HG03039 (cell line): ENCODE results near the gene CD63.

ENCODE experiments used
- ATAC-seq: cut with Tn5 transposase; IDR thresholded peaks from one replicate; pipeline ENCODE4 v1.9.1; 2021; ENCODE audit warnings: mild to moderate bottlenecking, moderate library complexity; ENCODE audit not compliant: unreplicated experiment

CD63 gene

DNA sequence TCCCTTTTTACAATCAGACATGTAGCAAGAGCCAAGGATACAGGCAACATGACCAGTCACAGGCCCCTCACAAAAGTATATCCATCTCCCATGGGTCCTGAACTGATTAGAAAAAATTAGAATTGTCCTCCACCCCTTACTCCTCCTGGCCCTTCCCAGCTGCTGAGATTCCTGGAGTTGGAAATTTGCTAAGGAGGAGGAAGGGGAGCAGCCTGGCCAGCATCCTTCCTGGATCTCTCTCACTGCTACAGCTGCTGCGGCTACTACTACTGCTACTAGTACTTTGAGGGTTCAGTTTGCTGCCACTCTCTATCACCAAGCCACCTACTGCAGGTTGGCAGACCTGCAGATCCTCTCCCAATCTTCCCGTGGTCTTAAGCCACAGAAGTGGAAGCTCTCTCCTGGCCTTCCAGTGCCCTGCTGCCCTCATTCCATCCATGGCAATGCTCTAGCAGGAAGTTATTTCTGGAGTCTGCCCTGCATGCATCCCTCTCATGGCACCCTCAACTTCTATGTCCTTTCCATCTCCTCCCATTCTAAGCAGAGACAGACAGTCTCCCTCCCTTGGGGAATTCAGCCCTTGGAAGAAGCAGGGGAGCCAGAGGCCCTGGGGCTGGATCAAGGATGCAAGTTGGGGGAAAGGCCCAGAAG is 22.1 kb downstream of the CD63 start:
- ATAC-seq = no peak

DNA sequence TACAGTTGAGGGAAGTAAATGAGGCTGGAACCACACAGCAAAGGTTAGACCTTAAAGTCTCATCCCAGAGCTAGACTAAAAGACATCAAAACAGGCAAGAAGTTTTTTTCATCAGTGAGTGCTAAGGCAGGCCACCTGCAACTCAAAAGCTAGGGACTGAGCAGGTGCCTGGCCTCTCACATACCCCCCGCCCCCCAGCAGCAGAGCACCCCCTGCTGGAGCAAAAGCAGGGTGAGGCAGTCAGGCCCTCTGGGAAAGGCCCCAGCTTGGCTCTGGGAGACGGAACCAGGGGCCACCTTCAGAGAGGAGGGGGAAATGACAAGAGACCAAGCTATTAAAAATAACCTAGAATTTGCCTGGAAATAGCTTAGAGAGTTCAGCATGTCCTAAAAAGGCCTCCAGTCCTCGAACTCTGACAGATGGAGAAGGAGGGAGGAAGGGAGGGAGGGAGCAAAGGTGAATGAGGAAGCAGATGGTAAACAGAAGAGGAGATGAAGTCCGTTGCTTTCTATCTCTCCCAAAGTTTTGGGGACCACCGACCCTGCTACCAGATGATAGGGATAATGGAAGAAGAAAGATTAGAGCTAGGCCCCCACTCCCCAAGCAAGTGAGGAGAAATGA is 22.9 kb downstream of the CD63 start:
- ATAC-seq = no peak

DNA sequence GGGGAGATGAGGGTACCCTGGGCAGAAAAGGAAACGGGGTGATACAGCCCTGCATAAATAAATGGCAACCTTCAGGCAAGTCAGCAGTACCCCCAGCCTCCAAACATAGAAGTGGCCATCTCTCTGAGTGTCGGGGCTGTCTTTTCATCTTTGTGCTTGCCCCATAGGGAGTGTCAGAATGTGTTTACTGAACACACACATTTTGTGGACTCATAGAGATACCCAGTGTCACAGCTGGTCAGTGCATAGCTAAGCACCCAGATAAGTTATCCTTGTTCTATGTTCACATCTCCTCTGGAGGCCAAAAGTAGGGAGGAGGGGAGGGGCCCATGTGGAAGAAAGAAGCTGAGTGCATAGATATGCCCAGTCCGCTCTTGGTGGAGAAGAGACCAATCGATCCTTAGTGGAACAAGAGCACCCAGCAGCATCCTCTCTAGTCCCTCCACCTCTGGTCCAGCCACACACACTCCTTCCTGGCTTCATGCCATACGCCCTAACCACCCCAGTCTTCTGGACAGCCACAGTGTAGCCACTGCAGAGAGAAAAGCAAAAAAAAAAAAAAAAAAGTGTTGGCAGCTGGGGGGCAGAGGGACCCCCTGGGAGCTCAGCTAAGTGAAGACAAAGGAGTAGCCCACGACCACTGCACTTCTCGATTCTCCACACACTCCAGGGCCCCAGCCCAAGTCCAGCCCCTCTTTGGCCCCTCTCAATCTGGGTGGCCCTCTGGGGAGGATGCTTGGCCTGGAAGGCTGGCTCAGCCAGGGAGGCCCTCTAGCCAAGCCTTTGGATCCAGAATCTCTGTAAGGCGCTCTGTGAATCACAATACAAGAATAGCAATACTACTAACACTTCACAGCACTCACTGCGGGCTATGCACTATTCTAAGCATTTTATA is 23.7 kb downstream of the CD63 start:
- ATAC-seq = no peak

DNA sequence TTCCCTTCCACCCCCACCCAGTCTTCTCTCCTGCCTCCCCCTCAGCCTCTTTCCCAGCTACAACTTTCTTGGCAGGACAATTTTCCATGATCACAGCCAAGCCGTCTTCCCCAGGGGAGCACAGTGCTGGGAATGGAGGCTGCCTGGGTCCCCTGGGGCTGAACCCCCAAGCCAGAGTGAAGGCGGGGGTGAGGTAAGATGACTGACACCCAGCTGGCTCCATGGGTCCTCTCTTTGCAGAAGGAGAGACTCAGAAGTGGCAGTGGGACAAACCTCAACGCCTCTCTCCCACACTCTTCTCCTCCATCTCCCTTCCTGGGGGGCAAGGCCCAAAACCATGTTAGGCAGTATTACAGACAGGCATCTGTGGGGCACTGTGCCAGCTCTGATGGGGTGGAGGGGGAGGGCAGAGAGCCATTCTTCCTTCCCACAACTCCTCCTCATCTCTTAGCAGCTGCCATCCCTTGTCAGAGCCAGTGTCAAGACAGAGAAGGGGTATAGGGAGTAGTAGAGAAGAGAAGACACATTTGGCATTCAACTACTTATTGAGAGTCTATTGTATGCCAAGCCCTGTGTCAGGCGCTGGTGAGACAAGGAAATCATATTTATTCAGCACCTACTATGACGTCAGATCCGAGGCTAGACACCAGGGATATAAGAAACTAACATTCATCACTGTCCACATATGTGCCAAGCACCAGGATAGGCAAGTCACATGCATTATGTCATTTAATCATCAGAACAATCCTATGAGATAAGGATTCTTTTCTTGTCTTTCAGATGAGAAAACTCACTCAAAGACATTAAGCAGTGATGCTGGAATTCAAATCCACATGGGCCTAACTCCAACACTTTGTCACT is 24.7 kb downstream of the CD63 start:
- no peak for ATAC-seq

DNA sequence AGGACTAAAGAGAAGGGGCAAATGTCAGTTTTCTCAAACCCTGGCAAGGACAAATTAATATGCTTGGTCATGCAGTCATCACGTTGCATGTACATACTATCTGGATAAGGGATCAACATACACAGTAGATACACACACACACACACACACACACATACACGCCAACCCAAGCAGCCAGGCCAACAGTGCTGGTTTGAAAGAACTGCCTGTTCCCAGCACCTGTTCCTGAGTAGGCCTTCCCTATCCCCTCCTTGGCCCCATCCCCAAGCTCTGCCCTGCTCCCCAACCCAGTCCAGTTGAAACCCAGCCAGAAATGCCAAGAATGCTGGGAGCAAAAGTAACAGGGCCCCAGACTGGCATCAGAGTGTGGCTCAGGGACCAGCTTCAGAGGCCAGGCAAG is 25.5 kb downstream of the CD63 start:
- no peak for ATAC-seq

DNA sequence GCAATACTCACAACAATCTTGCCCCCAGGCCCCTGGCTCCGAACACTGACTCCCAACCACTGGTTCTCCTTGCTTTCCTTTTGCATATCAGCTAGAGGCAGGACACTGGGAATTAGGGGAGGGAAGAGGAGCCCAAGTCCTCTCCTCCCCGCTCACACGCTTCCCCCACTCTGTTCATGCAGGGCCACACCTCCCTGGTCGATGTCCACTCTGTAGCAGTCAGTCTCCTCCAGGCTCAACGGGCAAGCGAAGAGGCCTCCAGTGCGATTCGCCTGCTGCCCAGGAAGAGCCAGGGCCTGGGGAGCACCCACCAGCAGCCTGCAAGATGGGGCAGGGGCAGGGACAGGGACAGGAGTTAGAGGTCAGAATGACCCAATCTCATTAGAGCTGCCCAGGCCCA is 25.9 kb downstream of the CD63 start:
- no peak for ATAC-seq

DNA sequence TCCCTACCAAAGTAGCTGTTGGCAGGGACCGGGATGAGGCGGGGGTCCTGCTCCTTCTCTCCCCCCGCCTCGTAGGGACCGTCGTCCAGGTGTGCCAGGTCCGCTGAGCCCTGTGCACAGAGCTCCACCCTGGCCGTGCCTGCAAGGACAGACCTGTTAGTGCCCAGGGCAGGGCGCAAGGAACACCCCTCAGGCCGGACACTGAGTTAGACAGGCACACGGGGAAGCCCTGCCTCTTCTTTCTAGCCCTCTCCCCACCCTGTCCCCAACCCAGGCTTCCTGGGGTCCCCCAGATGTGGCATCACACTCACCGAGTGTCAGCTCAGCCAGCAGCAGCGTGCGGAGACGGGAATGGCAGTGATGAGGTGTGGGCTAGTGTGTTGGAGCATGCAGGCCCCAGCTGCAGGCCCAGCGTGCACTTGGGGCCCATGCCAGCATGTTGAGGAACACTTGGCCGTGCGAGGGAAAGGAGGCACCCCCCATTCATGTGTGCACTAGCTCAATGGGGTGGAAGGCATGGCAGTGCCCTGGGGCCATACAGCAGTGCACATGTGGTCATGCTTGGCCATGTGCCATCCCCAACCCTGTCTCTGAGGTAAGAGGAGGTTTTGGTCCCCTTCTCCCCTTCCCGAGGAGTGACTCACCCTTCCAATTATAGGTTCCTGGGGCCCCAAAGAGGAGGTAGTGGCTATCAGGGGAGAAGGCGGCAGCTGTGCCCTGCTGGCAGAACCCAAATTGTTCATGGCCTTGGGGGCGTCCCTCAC is 28.4 kb downstream of the CD63 start:
- ATAC-seq = no peak

DNA sequence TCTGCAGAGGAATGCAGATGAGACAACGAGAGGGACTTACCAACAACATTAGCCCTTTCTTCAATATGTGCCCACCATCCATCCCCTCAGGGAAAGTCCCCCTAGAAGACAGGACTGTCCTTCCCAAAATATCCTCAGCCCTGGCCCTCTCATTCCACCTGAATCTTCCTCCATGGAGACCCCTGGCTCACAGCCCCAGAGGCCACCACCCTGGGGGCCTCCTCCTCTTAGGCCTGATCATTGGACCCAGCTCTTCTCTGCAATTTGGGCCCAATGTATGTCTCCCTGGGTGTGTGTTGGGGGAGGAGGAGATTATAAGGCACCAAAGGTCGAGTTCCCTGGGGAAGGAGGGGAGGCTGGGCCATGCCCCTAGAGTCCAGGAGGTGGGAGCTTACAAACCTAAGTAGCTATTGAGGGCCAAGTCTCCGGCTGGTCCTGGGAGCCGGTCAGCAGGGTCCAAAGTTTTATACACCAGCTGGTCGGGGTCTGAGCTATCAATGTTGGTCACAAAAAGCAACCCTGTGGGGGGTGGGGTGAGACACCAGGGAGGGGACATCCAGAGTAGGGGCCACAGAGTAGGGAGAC is 29.2 kb downstream of the CD63 start:
- no peak for ATAC-seq

DNA sequence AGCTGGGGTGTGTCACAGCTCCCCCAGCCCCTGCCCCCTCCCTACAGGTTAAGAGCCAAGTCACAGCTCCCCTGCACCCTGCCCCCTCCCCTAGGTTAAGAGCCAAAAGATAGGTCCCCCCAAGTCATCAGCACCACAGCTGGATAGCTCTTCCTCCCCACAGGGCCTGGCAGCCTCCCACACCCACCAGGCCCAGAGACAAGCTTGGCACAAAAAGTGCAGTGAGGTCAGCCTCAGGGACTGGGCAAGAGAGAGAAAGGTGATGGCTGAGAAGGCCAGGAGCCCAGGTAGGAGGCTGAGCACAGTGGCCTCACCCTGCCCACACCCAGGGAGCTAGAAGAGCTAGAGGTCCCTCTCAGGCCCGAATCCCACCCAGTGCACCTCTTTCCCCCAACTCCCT is 29.8 kb downstream of the CD63 start:
- ATAC-seq = no peak

DNA sequence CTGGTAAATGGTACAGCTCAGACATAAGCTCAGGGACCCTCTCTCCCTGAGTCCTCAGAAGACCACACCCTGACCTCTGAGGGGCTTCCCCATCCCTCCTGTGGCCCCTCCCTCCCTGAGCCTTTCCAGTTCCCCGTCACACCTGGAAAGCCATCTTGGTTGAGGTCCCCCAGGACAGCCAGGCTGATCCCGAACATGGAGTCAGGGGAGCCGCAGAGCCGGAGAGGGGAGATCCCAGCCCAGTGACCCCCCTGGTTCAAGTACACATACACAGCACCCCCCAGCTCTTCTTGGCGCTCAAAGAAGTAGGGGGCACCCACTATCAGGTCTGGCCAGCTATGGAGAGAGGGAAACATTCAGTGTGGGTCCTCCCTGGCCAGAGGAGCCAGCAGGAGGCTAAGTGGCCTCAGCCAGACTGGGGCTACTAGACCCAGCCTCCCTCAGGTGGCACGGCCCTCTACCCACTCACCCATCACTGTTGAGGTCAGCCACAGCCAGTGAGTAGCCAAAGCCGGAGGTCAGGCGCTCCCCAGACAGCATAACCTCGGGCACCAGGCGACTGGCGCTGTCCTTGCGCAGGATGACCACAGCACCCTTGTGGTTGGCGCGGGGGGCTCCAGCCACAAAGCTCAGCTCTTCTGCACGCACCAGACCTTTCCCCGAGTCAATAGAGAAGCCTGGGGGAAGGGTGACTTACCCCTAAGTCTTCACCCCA is 30.4 kb downstream of the CD63 start:
- no peak for ATAC-seq

DNA sequence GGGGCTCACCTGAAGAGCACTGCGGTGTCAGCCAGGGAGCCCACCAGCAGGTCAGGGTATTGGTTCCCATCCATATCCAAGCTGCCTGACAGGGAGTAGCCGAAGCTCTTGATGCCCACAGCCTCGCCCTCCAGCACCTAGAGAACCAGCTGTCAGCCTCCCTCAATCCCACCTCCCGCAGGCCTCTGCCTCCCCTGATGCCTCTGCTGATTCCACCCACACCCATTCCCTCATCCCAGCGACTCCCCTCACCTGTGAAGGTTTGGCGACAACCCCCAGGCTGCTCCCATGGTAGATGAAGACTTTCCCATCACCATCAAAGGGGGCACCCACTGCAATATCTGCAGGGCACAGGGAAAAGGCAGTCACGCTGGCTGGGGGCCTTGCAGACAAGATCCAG is 31.1 kb downstream of the CD63 start:
- ATAC-seq = no peak

DNA sequence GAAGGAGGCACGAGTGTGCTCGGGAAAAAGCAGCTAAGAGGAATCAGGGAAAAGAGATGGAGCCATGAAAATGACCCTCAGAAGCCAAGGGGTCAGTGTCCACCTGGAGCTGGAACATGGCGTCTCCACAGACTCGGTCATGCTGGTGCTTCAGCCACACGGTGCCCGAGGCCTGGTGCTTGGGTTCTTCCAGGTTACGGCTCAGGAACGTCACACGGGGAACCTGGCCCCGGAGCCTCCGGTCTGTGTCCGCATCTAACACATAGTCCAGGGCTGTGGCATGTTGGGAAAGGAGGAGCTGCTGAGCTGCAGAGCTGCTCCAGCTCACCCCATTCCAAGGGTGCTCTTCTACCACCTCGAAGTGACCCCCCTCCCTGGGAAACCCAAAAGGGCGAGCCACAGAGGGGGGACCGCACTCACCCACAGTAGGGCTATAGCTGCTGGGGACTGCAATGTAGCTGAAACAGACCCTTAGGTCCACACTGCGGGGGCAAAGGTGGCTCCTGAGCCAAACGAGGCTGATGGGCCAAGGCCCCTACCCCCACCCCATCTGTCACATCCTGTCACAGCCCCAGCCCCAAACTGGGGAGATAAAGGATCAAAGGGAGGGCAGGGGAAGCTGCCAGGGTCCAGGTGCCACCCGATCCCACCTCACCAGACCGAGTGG is 31.9 kb downstream of the CD63 start:
- ATAC-seq = no peak

DNA sequence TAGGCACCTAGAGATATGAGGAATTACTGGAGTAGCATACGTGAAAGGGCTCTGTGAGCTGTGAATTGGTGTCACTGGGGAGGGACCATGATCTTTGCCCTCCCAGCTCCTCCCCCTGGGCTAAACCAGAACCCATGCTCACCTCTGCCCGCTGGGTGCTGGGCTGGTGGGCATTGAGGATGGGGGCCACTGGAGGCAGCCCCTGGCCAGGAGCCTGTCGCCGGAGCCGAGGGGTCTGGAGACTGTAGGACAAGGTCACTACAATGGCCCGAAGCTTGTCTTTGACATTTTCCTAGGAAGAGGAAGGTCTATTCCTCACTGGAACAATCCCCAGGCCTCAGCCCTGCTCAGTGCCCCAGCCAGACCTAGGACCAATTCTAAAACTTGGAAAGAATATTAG is 32.7 kb downstream of the CD63 start:
- no peak for ATAC-seq

DNA sequence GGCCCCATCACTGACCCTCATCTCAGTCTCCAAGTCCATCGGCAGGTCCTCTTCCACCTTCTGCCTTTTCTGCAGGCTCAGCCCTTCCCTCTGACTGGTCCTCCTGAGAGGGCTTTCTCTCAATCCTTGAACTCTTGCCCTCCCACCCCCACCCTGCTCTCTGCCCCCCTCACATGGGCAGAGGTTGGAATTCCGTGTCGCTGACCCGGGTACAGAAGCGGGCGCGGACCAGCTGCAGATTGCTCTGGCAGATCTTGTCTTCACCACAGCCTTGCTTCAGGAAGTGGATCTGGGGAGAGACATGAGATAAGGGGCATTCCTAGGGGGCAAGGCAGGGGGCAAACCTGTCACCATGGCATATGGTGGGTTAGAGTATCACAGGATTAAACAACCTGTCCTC is 33.5 kb downstream of the CD63 start:
- no peak for ATAC-seq

DNA sequence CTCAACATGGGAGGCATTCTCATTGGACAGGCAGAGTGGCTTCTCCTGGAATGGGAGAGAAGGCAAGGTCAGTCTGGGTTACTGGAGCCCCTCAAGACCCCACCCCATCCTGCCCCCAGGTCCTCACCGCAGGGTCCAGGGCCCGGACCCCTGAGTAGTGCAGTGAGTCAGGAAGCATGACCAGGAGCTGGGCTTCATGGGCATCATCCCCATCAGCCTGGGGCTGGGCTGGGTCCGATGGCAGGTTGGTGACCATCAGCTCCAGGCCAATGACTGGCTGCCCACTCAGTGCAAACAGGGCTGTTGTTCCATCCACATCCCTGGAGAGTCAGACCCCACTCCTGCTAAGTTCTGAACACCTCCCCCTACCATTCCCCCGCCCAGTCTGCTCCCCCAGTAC is 34.2 kb downstream of the CD63 start:
- no peak for ATAC-seq

DNA sequence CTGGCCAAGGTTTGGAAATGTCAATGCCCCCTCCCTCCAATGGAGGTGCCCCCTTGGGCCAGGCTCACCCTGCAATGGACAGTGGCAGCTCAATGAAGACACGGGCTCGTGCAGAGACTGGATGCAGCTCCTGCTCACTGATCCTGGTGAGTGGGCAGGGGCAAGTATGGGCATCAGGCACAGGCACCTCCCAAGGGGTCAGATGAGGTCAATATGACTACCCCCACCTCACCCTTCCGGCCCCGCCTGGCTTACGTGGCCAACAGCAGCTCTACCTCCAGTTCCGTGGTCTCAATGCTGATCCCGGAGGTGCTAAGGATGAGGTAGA is 34.7 kb downstream of the CD63 start:
- ATAC-seq = no peak

DNA sequence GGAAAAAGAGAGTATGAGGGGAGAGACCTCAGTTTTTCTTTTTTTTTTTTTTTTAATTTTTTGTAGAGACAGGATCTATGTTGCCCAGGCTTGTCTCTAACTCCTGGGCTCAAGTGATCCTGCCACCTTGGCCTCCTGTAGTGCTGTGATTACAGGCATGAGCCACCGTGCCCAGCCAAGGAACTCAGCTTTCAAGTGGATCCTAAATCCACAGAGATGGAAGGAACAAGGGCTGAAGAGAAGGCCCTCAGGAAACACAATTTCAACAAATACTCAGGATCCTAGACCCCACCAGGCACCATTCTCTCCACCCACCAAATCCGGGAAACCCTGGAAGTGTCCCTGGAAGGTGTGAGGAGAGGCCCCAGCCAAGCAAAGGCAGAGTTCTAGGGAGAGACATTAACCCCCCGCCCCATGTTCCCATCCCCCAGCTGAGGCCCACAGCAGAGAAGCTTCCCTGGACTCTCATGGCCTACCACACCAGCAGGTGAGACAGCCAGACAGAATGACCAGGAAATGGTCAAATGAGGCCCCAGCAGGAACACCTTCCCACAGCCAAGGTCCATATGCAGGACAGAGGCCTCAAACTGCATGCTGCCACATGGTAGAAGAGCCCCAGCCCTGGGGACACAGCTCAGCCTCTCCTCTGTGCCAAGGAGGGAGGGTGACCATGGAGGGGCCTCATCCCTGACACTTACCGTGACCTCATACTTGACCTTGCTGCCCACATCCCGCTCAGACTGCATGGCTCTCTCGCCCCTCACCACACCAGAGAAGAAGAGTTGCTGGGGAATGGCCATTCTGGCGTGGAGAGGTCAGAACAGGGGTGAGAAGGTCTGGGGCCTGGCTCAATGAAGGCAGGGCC is 35.3 kb downstream of the CD63 start:
- no peak for ATAC-seq
